Esophagus squamous epithelium (tissue), 5 donors: ENCODE results near the gene AHCTF1. TPM values are rescaled to one million over a fixed set of nuclear protein-coding genes. Genes with fewer than 3 reads are reported as not detected.

ENCODE experiments used
- DNase-seq: peaks from one replicate; lab custom pipeline; 2025; lab: John Stamatoyannopoulos, UW
- H3K27ac ChIP-seq, 4 donors: fragments of 200-600 bp; sonication (generic); one replicate each; pipeline ENCODE4 v1.5.1; 2016 to 2019; ENCODE audit warnings: mild to moderate bottlenecking in 1 of 4
- H3K27me3 ChIP-seq, 4 donors: fragments of 200-600 bp; sonication (generic); 1 replicate in 3 of 4; 2 replicates in 1 of 4; pipeline versions ENCODE4 v1.5.1 to v1.6.0; 2017 to 2021; ENCODE audit warnings: antibody characterized with exemption in 1 of 4
- H3K36me3 ChIP-seq, 3 donors: fragments of 200-600 bp; sonication (generic); one replicate each; pipeline ENCODE4 v1.5.1; 2016 to 2019
- H3K4me1 ChIP-seq, 3 donors: fragments of 200-600 bp; sonication (generic); one replicate each; pipeline ENCODE4 v1.5.1; 2017 to 2019
- H3K4me3 ChIP-seq, 4 donors: fragments of 200-600 bp; sonication (generic); 1 replicate in 3 of 4; 2 replicates in 1 of 4; pipeline ENCODE4 v1.5.1; 2016 to 2019; ENCODE audit warnings: mild to moderate bottlenecking in 2 of 4, moderate library complexity in 1 of 4
- H3K9me3 ChIP-seq, 3 donors: fragments of 200-600 bp; sonication (generic); one replicate each; pipeline ENCODE4 v1.5.1; 2016 to 2019
- POLR2A ChIP-seq, 4 donors: fragments of 450-650 bp; IDR thresholded peaks; one replicate each; pipeline ENCODE4 v1.6.1; 2017; ENCODE audit warnings: antibody characterized with exemption in 4 of 4, mild to moderate bottlenecking in 4 of 4, moderate library complexity in 3 of 4
- WGBS, 2 donors: methylation state at CpG; one replicate each; pipeline ENCODE4 v1.1.5; 2018; 5-methylcytosine and 5-hydroxymethylcytosine counted together
- intact Hi-C: fragments of 100-400 bp; cut with DNase I; formaldehyde crosslinking; loops from one replicate; pipeline ENCODE4 v1.15.0; 2022
- total RNA-seq, 4 donors: library from RNA; depleted of rRNA; stranded (reverse); fragments of >200 nt; gene quantifications; one replicate each; pipeline ENCODE4 v1.1.0, GENCODE V29; 2016
- TF ChIP-seq, protein P1 (sequence below), 6 experiments: fragments of 450-650 bp in 4 of 6; fragments of 200-600 bp in 2 of 6; sonication (generic) in 2 of 6; IDR thresholded peaks; one replicate each; pipeline ENCODE4 v1.5.1; 2016 to 2019; ENCODE audit warnings: antibody characterized with exemption in 6 of 6, mild to moderate bottlenecking in 4 of 6, moderate library complexity in 4 of 6
- donor health status: DM: yes; HTN: yes; CAD: no.

Gene AHCTF1
- total RNA-seq, 4 donors from 2014 or later = 12.3 to 38.7 (median 29.0) TPM

DNA sequence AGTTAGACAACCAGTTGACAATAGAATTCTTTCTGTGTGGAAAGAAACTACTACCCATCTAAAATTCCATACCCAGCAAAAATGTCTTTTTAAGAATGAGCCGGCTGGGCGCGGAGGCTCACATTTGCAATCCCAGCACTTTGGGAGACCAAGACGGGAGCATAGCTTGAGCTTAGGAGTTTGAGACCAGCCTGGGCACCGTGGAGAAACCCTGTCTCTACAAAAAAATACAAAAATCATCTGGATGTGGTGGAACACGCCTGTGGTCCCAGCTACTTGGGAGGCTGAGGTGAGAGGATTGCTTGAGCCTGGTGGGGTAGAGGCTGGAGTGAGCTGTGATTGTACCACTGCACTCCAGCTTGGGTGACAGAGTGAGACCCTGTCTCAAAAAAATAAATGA lies 128.4 kb downstream of the AHCTF1 start:
- TF ChIP-seq, protein P1, sequence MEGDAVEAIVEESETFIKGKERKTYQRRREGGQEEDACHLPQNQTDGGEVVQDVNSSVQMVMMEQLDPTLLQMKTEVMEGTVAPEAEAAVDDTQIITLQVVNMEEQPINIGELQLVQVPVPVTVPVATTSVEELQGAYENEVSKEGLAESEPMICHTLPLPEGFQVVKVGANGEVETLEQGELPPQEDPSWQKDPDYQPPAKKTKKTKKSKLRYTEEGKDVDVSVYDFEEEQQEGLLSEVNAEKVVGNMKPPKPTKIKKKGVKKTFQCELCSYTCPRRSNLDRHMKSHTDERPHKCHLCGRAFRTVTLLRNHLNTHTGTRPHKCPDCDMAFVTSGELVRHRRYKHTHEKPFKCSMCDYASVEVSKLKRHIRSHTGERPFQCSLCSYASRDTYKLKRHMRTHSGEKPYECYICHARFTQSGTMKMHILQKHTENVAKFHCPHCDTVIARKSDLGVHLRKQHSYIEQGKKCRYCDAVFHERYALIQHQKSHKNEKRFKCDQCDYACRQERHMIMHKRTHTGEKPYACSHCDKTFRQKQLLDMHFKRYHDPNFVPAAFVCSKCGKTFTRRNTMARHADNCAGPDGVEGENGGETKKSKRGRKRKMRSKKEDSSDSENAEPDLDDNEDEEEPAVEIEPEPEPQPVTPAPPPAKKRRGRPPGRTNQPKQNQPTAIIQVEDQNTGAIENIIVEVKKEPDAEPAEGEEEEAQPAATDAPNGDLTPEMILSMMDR (IDR thresholded peaks at IDR 0.05) = no peak
- TF ChIP-seq POLR2A (IDR thresholded peaks at IDR 0.05) = no peak
- Histone ChIP-seq H3K27me3 (peaks cover 0 to 3% (median 0%) of the 10 kb centered on the region in 4 donors), H3K36me3 (no peaks in the 10 kb centered on the region), H3K27ac (no peak overlapping the region), H3K4me1 (peaks cover 0 to 16% (median 3%) of the 10 kb centered on the region in 3 donors), H3K4me3 (no peak overlapping the region), H3K9me3 (no peaks in the 10 kb centered on the region)
- no peak for DNase-seq
- 89 to 94% methylated on average over 6 of the region's 6 CpGs for WGBS, 2 donors
- intact Hi-C loops = no loop called here

DNA sequence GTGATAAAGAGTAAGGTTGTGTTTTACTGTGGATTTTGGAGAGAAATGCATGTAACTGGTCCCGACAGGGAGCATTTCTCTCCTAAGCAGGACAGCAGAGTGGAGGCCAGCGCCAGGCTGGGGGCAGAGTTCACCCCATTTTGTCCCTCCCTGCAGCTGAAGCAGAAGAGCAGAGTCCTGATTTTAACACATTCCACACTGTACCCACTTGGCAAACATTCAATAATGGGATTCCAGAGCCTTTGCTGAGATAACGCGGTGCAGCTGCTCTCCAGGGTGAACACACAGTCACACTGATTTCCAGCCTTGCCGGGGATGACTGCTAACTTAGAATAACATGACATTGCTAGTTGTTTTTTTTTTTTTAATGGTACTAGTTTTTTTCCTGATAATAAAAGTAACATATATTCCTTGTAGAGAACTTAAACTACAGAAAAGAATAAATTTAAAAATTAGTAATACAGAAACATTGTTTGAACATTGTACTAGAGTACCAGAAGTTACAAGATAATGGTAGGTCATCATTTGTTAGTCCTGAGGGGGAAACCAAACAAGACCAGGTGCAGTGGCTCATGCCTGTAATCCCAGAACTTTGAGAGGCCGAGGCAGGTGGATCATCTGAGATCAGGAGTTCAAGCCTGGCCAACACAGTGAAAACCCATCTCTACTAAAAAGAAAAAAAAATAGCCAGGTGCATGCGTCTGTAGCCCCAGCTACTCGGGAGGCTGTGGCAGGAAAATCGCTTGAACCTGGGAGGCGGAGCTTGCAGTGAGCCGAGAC lies 130.3 kb downstream of the AHCTF1 start:
- 68 to 69% methylated on average over 11 of the region's 11 CpGs for WGBS, 2 donors
- no peak for DNase-seq
- Histone ChIP-seq H3K4me3 (no peak overlapping the region), H3K9me3 (no peaks in the 10 kb centered on the region), H3K36me3 (no peaks in the 10 kb centered on the region), H3K27me3 (peaks cover 0 to 16% (median 0%) of the 10 kb centered on the region in 4 donors), H3K4me1 (peaks cover 0 to 16% (median 3%) of the 10 kb centered on the region in 3 donors), H3K27ac (no peak overlapping the region)
- intact Hi-C loops = no loop called here
- TF ChIP-seq, protein P1 (IDR thresholded peaks at IDR 0.05) = no peak
- no peak for TF ChIP-seq POLR2A (IDR thresholded peaks at IDR 0.05)

DNA sequence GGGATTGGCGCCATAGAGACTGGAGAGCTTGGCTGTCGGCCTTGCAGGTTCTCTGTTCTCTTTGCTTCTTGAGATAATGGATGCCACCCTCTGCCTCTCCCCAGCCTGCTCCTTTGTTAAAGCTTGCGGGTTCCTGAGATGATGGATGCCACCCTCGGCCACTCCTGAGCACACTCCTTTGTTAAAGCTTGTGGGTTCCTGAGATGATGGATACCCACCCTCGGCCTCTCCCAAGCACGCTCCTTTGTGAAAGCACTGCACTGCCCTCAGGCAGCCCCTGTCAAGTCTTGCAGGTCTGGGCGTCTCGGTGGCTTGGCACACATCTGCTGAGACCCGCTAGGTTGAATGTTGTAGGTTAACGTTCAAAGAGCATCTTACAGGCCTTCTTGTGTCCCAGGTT lies 131.0 kb downstream of the AHCTF1 start:
- no peak overlapping the region for H3K27ac ChIP-seq
- no peak for TF ChIP-seq POLR2A (IDR thresholded peaks at IDR 0.05)
- TF ChIP-seq, protein P1 (IDR thresholded peaks at IDR 0.05) = no peak
- intact Hi-C loops = no loop called here
- no peaks in the 10 kb centered on the region for H3K36me3 ChIP-seq
- peaks cover 0 to 22% (median 0%) of the 10 kb centered on the region in 4 donors for H3K27me3 ChIP-seq
- 39 to 77% methylated on average over 6 to 9 of the region's 10 CpGs for WGBS, 2 donors
- DNase-seq = no peak
- peaks cover 0 to 16% (median 3%) of the 10 kb centered on the region in 3 donors for H3K4me1 ChIP-seq
- H3K4me3 ChIP-seq = no peak overlapping the region
- H3K9me3 ChIP-seq = no peaks in the 10 kb centered on the region

DNA sequence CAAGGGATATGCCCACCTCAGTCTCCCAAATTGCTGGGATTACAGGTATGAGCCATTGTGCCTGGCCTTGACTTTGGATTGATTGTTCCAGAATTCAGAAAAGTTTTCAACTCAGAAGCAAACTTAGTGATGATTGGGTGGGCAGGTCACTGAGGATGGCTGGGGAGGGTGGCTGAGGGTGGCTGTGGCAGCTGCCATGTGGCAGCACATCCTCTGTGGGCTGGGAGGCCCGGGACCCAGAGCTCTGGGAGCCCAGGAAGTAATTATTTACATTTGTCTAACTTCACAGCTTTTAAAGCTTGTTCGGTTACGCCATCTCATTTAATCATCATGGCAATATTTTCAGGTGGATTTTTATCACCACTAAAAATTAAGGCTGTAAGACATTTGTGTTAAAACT lies 131.4 kb downstream of the AHCTF1 start:
- no peak for DNase-seq
- Histone ChIP-seq H3K36me3 (no peaks in the 10 kb centered on the region), H3K4me3 (no peak overlapping the region), H3K4me1 (peaks cover 0 to 20% (median 3%) of the 10 kb centered on the region in 3 donors), H3K9me3 (no peaks in the 10 kb centered on the region), H3K27me3 (peaks cover 0 to 26% (median 0%) of the 10 kb centered on the region in 4 donors), H3K27ac (no peak overlapping the region)
- 27 to 50% methylated on average over 1 to 3 of the region's 3 CpGs for WGBS, 2 donors
- intact Hi-C loops = no loop called here
- TF ChIP-seq, protein P1 (IDR thresholded peaks at IDR 0.05) = no peak
- no peak for TF ChIP-seq POLR2A (IDR thresholded peaks at IDR 0.05)
